Forelimb muscle (tissue), 1 donor: ENCODE results near the gene FBLN5. TPM values are rescaled to one million over a fixed set of nuclear protein-coding genes. Genes with fewer than 3 reads are reported as not detected.
A peak's percentile ranks its signal among the peaks of the same experiment; 100 is the strongest.
"Not testable (repeated sequence)": the region's sequence is repeated elsewhere in the genome, so short reads cannot be mapped to it uniquely, and the experiment has no call there.

ENCODE experiments used
- DNase-seq: peaks from one replicate; pipeline ENCODE4 v3.0.0-alpha.2; 2013; ENCODE audit warnings: low read depth
- polyA plus RNA-seq: library from polyadenylated mRNA; unstranded; fragments of 120-200 nt; gene quantifications from one replicate; pipeline ENCODE4 v1.2.1, GENCODE V29; 2013; ENCODE audit not compliant: insufficient read length

The FBLN5 gene
- polyA plus RNA-seq, 1 donor, result 74.7 TPM

- DNase-seq, result no peak
These were observed 42.4 kb downstream of the FBLN5 start for GRCh38 chr14:91904956-91905645.

- DNase-seq, result no peak
These were observed 43.0 kb downstream of the FBLN5 start for GRCh38 chr14:91904483-91904882.

- DNase-seq, result no peak
These were observed 44.4 kb downstream of the FBLN5 start for GRCh38 chr14:91903070-91903469.

- no peak for DNase-seq
These were observed 45.2 kb downstream of the FBLN5 start for GRCh38 chr14:91902336-91902735.

GRCh38 chr14:91901449-91902226 lies 45.9 kb downstream of the FBLN5 start:
- no peak for DNase-seq

- no peak for DNase-seq
These were observed 47.7 kb downstream of the FBLN5 start for GRCh38 chr14:91899806-91900205.

- no peak for DNase-seq
These were observed 48.3 kb downstream of the FBLN5 start for GRCh38 chr14:91899213-91899612.

- DNase-seq, result no peak
These were observed 49.1 kb downstream of the FBLN5 start for GRCh38 chr14:91898372-91898771.

GRCh38 chr14:91897716-91898115 lies 49.8 kb downstream of the FBLN5 start:
- not testable (repeated sequence) for DNase-seq

- DNase-seq, result no peak
These were observed 50.3 kb downstream of the FBLN5 start for GRCh38 chr14:91897106-91897701.

GRCh38 chr14:91896419-91896818 lies 51.1 kb downstream of the FBLN5 start:
- DNase-seq, result no peak

GRCh38 chr14:91893669-91894068 lies 53.8 kb downstream of the FBLN5 start:
- DNase-seq, result no peak

- peak; percentile 70 for DNase-seq
These were observed 54.5 kb downstream of the FBLN5 start for GRCh38 chr14:91893007-91893406.

GRCh38 chr14:91891721-91892220 lies 55.7 kb downstream of the FBLN5 start:
- DNase-seq, result no peak

- no peak for DNase-seq
These were observed 56.4 kb downstream of the FBLN5 start for GRCh38 chr14:91891101-91891500.

- DNase-seq, result no peak
These were observed 57.2 kb downstream of the FBLN5 start for GRCh38 chr14:91890291-91890749.

GRCh38 chr14:91889477-91890211 lies 57.9 kb downstream of the FBLN5 start:
- DNase-seq, result no peak

GRCh38 chr14:91888641-91889476 lies 58.6 kb downstream of the FBLN5 start:
- DNase-seq, result no peak

GRCh38 chr14:91886961-91887360 lies 60.5 kb downstream of the FBLN5 start:
- DNase-seq, result no peak

GRCh38 chr14:91885839-91886238 lies 61.7 kb downstream of the FBLN5 start:
- no peak for DNase-seq
